Measurements from ENCODE around the gene JMJD1C.
"Not testable (repeated sequence)": the region's sequence is repeated elsewhere in the genome, so short reads cannot be mapped to it uniquely, and the experiment has no call there.

The JMJD1C gene

DNA sequence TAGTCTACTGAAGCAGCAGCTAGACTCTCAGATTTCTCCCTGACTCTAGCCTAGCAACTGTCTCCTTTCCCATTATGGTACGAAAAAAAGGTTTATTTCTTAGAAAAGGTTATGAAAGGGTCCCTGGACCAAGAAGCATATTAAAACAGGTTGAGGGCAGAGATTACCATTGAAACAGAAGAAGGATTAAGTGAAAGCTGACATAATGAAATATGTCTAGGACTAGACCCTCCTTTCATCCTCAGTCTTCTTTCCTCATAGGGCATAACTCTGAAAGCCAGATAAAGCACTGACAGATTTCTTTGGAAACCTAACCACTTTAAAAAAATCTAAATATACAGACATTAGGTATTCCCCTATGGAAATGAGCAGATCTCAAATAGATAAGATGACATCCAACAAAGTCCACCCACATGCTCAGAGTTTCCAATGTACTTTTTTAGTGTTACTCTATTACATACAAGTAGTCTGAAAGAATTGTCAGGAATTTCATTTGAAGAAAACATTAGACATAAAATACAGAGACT lies 58.6 kb downstream of the JMJD1C start:
- DNase-seq (ENCODE audit: low read depth in 1 of 2, low spot score in 1 of 2): no peak

DNA sequence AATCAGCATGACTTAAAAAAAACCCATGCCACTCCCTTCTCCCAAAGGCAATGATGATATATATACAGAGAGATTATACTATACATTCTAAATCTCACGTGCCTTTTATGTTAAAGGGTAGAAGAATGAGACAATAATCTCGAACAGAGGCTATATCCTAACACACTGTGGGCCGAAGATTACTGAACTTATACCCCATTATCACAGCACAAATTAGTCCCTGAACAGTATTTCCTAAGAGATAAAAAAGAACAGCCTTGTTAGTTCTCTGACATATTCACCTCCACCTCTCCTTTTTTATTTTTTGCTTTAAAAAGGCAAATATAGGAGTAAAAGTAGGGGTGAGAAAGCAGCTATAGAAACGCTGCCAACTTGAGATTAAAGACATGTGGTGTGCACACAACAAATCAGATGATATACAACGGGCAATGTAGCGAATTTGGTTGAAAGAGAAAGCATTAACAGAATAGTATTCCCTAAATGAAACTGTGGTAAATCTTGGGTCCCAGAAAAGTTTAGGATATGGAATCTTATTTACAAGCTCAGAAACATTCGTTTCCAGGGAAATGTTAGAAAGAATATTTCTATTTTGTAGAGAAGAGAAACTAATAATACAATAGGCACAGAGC lies 69.5 kb downstream of the JMJD1C start:
- no peak for DNase-seq (ENCODE audit: low read depth in 1 of 2, low spot score in 1 of 2)

DNA sequence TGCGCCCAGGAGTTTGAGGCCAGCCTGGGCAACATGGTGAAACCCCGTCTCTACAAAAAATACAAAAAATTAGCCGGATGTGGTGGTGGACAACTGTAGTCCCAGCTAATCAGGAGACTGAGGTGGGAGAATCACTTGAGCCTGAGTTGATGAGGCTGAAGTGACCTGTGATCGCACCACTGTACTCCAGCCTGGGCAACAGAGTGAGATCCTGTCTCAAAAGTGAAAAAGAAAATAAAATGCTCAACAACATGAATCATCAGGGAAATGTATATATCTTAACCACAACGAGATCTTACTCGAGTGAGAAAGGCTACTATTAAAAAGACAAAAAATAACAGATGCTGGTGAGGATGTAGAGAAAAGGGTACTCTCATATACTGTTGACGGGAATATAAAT lies 72.7 kb downstream of the JMJD1C start:
- DNase-seq (ENCODE audit: low read depth in 1 of 2, low spot score in 1 of 2): no peak

DNA sequence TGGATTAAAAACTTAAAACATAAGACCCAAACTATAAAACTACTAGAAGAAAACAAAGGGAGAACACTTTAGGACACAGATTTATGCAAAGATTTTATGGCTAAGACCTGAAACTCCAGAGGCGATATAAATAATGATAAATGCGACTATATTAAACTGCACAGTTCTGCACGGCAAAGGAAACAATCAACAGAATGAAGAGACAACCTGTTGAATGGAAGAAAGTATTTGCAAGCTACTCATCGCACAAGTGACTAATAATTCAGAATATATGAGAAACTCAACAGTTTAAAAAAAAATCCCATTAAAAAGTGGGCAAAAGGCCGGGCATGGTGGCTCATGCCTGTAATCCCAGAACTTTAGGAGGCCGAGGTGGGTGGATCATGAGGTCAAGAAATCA lies 73.6 kb downstream of the JMJD1C start:
- no peak for DNase-seq (ENCODE audit: low read depth in 1 of 2, low spot score in 1 of 2)

DNA sequence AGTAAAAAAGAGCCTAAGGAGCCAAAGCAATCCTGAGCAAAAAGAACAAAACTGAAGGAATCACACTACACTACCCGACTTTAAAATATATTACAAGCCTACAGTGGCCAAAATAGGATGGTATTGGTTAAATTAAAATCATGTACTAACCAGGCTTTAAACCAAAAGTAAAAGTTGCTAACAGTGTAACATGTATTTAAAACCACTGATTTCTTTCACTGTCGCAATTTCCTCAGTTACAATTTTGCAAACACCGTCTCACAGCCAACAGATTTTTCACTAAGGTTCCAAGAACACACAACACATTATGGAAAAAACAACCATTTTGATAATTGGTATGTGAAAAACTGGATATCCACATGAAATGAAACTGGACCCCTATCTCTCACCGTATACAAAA lies 74.0 kb downstream of the JMJD1C start:
- DNase-seq (ENCODE audit: low read depth in 1 of 2, low spot score in 1 of 2): no peak

DNA sequence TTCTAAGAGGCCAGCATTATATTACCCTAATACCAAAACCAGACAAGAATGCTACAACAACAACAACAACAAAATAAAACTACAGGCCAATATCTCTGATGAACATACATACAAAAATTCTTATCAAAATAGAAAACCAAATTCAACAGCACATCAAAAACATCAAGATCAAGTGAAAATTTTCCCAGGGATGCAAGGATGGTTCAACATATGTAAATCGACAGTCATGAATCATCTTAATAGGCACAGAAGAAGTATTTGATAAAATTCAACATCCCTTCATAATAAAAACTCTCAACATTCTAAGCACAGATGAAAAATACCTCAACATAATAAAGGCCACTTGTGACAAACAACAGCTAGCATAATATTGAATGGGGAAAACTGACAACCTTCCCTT lies 75.3 kb downstream of the JMJD1C start:
- no peak for DNase-seq (ENCODE audit: low read depth in 1 of 2, low spot score in 1 of 2)

DNA sequence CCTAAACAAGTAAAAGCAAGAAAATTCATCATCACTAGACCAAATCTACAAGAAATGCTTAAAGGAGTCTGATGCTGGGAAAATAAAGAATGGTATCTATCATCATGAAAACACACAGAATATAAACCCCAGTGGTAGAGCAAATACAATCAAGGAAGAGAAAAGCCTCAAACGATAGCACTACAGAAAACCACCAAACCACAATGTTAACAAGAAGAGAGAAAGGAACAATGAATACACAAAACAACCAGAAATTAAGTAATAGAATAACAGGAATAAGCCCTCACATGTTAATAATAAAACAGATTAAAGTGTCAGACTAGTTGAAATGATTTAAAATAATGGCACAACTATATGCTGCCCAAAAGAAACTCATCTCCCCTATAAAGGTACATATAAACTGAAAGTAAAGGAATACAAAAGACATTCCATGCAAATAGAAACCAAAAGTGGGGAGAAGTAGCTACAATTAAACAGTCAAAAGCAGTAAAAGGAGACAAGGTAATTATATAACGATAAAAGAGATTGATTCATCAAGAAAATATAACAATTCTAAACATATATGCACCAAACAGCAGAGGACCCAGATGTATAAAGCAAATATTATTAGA lies 77.3 kb downstream of the JMJD1C start:
- no peak for DNase-seq (ENCODE audit: low read depth in 1 of 2, low spot score in 1 of 2)

DNA sequence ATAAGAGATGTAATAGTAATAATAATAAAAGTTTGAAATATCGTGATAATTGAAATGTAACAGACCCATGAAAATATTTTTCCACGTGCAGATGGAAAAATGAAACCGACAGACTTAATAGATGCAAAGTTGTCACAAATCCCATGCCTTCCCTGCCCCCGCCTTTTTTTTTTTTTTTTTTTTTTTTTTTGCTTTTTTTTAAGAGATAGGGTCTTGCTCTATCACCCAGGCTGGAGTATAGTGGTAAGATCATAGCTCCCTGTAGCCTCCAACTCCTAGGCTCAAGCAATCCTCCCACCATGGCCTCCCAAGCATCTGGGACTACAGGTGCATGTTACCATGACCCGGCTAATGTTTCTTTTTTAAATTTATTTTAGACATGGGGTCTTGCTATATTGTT lies 80.5 kb downstream of the JMJD1C start:
- DNase-seq (ENCODE audit: low read depth in 1 of 2, low spot score in 1 of 2): no peak

DNA sequence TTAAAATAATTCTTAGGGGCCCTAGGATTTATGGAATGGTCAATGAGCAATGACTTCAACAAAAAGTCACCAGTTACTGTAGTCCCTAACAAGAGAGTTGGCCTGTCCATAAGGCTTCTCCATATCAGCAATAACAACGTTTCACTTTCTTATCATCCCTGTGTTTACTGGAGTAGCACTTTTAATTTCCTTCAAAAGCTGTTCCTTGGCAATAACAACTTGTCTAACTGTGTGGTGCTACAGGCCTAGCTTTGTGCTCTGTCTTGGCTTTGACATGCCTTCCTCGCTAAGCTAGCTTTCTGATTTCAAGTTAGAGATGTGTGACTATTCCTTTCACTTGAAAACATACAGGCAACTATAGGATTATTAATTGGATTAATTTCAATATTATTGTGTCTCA lies 81.1 kb downstream of the JMJD1C start:
- DNase-seq (ENCODE audit: low read depth in 1 of 2, low spot score in 1 of 2): no peak

DNA sequence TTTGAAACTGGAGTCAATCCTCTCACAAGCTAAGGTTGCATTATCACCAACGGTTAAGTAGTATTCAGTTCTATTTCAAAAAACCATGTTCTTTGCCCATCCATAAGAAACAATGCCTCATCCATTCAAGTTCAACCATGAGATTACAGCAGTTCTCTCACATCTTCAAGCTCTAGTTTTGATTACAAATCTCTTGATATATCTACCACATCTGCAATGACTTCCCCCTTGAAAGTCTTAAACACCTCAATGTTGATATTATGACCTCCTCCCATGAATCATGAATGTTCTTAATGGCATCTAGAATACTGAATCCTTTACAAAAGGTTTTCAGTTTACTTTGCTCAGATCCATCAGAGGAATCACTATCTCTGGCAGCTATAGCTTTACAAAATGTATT lies 81.8 kb downstream of the JMJD1C start:
- no peak for DNase-seq (ENCODE audit: low read depth in 1 of 2, low spot score in 1 of 2)

DNA sequence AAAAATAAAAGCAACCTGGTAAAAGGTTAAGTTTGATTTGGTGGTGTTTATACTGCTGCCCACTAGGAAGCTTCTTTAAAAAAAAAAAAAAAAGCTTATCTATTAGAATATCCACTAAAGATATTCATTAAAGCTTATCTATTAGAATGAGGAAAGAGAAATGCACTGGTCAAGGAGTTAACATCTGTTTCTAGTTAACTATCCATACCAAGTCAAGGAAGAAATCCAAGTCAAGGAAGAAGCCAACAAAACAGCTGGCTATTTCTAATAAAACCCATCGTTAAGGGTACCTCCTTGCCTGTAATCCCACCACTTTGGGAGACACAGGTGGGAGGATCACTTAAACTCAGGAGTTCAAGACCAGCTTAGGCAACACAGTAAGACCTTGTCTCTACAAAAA lies 82.6 kb downstream of the JMJD1C start:
- no peak for DNase-seq (ENCODE audit: low read depth in 1 of 2, low spot score in 1 of 2)

DNA sequence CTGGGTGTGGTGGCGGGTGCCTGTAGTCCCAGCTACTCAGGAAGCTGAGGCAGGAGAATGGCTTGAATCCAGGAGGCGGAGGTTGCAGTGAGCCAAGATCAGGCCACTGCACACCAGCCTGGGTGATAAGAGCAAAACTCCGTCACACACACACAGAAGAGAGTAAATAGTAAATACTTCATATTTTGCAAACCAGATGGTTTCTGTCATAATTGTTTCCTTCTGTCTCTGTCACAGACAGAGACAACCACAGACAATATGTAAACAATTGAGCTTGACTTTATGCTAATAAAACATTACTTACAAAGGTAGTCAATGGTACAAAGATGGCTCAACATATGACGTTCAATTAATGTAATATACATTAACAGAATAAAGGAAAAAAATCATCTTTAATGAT lies 83.7 kb downstream of the JMJD1C start:
- no peak for DNase-seq (ENCODE audit: low read depth in 1 of 2, low spot score in 1 of 2)

DNA sequence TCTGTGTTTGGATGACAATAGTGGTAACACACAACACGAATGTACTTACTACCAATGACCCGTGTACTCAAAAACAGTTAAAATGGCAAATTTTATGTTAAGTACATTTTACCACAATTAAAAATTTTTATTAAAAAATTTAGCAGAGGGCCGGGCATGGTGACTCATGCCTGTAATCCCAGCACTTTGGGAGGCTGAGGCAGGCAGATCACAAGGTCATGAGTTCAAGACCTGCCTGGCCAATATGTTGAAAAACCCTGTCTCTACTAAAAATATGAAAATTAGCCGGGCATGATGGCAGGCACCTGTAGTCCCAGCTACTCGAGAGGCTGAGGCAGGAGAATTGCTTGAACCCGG lies 88.5 kb downstream of the JMJD1C start:
- not testable (repeated sequence) for DNase-seq (ENCODE audit: low read depth in 1 of 2, low spot score in 1 of 2)

DNA sequence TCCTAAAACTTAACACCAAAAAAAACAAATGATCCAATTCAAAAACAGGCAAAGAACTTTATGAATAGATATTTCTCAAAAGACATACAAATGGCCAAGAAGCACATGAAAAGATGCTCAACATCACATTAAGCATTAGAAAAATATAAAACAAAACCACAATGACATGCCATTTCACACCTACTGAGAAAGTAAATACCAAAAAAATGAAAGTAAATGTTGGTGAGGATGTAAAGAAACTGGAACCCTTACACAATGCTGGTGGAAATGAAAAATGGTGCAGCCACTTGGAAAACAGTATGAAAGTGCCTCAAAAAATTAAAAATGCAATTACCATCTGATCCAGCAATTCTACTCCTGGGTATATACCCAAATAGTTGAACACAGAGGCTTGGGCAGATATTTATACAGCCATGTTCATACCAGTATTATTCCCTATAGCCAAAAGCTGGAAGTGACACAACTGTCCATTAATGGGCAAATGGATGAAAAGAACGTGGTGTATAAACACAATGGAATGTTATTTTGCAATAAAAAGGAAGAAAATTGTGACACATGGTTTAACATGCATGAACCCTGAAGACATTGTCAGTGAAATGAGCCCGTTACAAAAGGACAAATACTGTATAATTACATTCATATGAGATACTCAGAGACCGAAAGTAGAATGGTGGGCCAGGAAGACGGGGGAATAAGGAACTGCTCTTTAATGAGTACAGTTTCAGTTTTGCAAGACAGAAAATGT lies 89.0 kb downstream of the JMJD1C start:
- DNase-seq (ENCODE audit: low read depth in 1 of 2, low spot score in 1 of 2): no peak

DNA sequence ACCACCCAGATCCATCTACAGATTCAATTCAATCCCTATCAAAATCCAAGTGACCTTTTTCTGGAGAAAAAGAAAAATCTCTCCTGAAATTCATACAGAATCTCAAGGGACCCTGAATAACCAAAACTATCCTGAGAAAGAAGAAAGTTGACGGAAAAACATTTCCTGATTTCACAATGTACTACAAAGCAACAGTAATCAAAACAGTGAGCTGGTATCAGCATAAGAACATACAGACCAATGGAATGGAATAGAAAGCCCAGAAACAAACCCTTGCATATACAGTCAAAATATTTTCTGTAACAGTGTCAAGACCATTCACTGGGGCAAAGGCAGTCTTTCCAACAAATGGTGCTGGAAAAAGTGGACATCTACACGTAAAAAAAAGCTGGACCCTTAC lies 89.9 kb downstream of the JMJD1C start:
- DNase-seq (ENCODE audit: low read depth in 1 of 2, low spot score in 1 of 2): no peak

DNA sequence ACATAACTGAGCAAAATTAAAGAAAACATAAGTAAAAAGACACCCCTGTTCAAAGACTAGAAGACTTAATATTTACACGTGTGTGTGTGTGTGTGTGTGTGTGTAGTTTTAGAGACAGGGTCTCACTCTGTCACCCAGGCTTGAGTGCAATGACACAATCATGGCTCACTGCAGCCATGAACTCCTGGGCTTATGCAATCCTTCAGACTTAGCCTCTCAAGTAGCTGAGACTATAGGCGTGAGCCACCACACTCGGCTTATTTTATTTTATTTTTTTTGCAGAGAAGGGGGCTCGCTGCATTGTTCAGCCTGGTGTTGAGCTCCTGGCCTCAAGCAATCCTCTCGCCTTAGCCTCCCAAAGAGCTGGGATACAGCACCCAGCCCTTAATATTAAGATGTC lies 90.3 kb downstream of the JMJD1C start:
- DNase-seq (ENCODE audit: low read depth in 1 of 2, low spot score in 1 of 2): no peak

DNA sequence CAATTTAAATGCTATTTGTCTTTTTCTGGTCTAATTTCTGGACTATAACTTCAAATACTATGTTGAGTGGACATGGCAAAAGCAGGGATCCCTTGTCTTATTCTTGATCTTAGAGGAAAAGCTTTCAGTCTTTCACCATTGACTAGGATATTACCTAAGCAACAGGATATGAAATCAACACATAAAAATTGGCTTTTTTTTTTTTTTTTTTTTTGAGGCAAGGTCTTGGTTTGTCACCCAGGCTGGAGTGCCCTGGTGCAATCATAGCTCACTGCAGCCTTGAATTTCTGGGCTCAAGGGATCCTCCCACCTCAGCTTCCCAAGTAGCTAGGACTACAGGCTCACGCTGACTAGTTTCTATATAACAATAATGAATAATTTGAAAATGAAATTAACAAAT lies 90.8 kb downstream of the JMJD1C start:
- DNase-seq (ENCODE audit: low read depth in 1 of 2, low spot score in 1 of 2): no peak

DNA sequence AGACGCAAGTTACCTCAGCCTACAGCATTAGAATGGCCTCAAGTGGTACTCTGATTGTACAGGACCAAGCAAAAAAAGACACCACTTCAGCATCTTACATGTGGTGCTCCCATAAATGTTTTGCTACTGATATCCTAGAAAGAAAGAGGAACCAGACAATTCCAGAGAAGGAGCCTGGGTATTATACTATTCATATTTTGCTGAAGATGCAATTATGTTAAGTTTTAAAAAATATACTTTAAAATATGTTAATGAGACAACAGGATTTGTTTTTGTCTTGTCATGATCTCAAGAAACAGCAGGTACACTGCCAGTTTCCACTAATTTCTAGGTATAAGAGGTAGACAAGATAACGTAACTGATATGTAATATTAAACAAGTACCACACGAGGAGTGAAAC lies 92.6 kb downstream of the JMJD1C start:
- no peak for DNase-seq (ENCODE audit: low read depth in 1 of 2, low spot score in 1 of 2)

DNA sequence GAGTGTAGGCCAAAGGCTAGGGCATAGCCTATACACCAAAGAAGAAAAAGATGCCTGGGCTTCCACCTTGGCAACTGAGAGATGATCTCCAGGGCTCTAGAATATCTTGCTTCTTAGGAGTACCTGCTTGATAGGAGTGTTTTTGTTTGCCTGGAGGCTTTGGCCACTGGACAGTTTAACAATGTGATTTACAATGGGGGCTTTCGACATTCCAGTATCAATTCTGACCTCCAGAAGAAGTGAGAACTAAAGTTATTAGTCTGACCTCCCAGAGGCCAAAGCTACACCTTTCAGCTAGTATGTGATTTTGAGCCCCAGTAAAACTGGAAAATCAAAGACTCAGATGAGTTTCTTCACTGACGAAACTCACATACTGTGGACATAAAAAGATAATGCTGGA lies 96.1 kb downstream of the JMJD1C start:
- DNase-seq (ENCODE audit: low read depth in 1 of 2, low spot score in 1 of 2): no peak

DNA sequence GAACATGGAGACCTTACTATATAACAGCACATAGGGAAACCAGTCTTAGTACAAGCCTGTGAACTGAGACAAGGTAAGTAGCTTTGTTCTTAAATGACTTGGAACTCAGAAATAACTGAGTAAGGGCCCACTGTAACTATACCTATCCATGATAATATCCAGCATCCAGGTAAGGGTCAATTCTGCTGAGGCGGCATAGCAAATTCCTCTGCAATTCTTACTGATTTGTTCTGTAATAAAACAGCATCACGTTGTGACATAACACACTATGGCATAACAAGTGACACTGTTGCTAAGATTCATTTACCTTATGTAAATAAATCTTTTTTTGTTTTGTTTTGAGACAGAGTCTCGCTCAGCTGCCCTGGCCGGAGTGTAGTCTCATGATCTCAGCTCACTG lies 97.4 kb downstream of the JMJD1C start:
- no peak for DNase-seq (ENCODE audit: low read depth in 1 of 2, low spot score in 1 of 2)

DNA sequence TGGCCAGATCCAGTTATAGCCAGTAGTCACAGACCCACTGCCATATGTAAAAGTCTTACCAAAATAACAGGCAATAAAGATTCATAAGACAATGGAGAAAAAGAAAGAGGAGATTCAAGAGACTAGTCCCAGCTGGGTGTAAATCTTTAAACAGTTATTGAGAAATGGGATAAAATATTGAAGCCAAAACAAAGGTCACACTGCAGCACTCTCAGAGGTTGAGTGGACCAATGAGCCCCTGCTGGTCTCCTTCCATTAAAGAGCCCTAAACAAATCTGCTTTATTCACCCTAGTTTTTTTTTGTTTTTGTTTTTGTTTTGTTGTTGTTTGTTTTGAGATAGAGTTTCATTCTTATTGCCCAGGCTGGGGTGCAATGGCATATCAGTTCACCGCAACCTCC lies 98.8 kb downstream of the JMJD1C start:
- DNase-seq (ENCODE audit: low read depth in 1 of 2, low spot score in 1 of 2): no peak

DNA sequence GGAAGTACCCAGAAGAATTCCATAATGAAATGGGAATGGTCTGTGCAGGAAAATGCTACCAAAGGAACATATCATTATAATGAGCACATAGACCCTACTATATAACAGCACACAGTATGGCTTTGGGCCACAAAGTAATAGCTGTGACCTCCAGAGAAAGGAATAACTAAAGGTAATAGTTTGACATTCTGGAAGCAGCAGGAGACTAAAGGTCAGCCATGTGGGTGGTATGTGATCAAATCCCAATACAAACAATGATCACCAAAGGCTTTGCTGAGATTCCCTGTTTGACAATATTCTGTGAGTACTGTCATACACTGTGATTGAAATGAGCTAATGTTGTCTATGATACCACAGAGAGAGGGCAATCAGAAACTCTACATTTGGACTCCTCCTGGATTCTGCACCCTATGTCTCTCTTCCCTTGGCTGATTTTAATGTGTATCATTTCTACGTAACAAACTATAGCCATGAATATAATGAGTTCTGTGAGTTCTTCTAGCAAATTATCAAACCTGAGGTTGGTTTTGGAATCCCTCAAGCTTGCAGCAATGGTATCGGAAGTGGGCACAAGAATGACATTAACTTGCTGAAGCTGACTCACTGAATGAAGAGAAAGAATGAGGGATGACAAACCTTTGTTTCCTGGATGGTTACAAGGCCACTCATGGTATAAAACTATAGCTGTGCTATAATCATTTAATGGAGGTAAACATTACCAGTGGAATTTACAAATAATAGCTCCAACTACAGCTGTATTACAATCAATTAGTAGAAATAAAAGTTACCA lies 99.6 kb downstream of the JMJD1C start:
- no peak for DNase-seq (ENCODE audit: low read depth in 1 of 2, low spot score in 1 of 2)
